OCI-LY7 (cell line): ENCODE data around the gene FOXL3. TPM values are rescaled to one million over a fixed set of nuclear protein-coding genes. Genes with fewer than 3 reads are reported as not detected.
"Not testable (repeated sequence)": the region's sequence is repeated elsewhere in the genome, so short reads cannot be mapped to it uniquely, and the experiment has no call there.

Experiments used
- BruUV-seq: library from RNA; stranded (reverse); fragments of 400-500 nt; replicated peaks from 2 replicates; lab custom pipeline; 2021; lab: Mats Ljungman, UMichigan
- CTCF ChIA-PET: fragments of 300-600 bp; sonication (Branson Sonifier 250); formaldehyde crosslinking; loops from one replicate; lab custom pipeline; 2022; ENCODE audit warnings: antibody characterized with exemption; ENCODE audit not compliant: unreplicated experiment; lab: Charles Lee
- POLR2A ChIA-PET: fragments of 300-600 bp; sonication (Branson Sonifier 250); formaldehyde crosslinking; loops from one replicate; lab custom pipeline; 2022; ENCODE audit warnings: antibody characterized with exemption; lab: Charles Lee
- DNase-seq: peaks from one replicate; pipeline ENCODE4 v3.0.0-alpha.2; 2015; ENCODE audit warnings: low spot score
- H2AFZ ChIP-seq: fragments of 200-600 bp; sonication (generic), shearing (Covaris generic); 2 replicates; pipeline ENCODE4 v1.6.1; 2014; ENCODE audit warnings: mild to moderate bottlenecking, antibody characterized with exemption, low read length, moderate library complexity
- H3K27ac ChIP-seq: fragments of 200-600 bp; sonication (generic); 2 replicates; pipeline ENCODE4 v1.5.1; 2014; ENCODE audit warnings: mixed run types, low read depth, mild to moderate bottlenecking, moderate library complexity, low read length, inconsistent platforms; ENCODE audit not compliant: poor library complexity, severe bottlenecking
- H3K36me3 ChIP-seq: fragments of 200-600 bp; sonication (generic); 2 replicates; pipeline ENCODE4 v1.6.1; 2014; ENCODE audit warnings: mild to moderate bottlenecking, antibody characterized with exemption, low read length, moderate library complexity, mixed read lengths; ENCODE audit not compliant: insufficient read depth
- H3K4me1 ChIP-seq: fragments of 200-600 bp; sonication (generic); 2 replicates; pipeline ENCODE4 v1.5.1; 2014; ENCODE audit warnings: mild to moderate bottlenecking, low read length; ENCODE audit not compliant: insufficient read depth, poor library complexity, severe bottlenecking
- H3K4me2 ChIP-seq: fragments of 200-600 bp; sonication (generic); 2 replicates; pipeline ENCODE4 v1.6.1; 2014; ENCODE audit warnings: mild to moderate bottlenecking, low read length
- H3K4me3 ChIP-seq: fragments of 200-600 bp; sonication (generic); 2 replicates; pipeline ENCODE4 v1.5.1; 2014; ENCODE audit warnings: mild to moderate bottlenecking, low read depth, low read length; ENCODE audit not compliant: poor library complexity, severe bottlenecking
- H3K79me2 ChIP-seq: fragments of 200-600 bp; sonication (generic); 2 replicates; pipeline ENCODE4 v1.6.1; 2016; ENCODE audit warnings: low read depth, mild to moderate bottlenecking, low read length, moderate library complexity, mixed read lengths; ENCODE audit not compliant: insufficient read depth
- H3K9me2 ChIP-seq: fragments of 200-600 bp; sonication (generic); 2 replicates; pipeline ENCODE4 v1.6.1; 2016; ENCODE audit warnings: mild to moderate bottlenecking, low read length, mixed read lengths; ENCODE audit not compliant: insufficient read depth
- H3K9me3 ChIP-seq: fragments of 200-600 bp; sonication (generic); 2 replicates; pipeline ENCODE4 v1.6.1; 2014; ENCODE audit warnings: mild to moderate bottlenecking, mixed run types, low read length, mixed read lengths
- H4K20me1 ChIP-seq: fragments of 200-600 bp; sonication (generic); 2 replicates; pipeline ENCODE4 v1.6.1; 2014; ENCODE audit warnings: mild to moderate bottlenecking, antibody characterized with exemption, low read length, moderate library complexity, mixed read lengths; ENCODE audit not compliant: insufficient read depth
- EZH2phosphoT487 ChIP-seq: fragments of 200-600 bp; sonication (generic); IDR thresholded peaks from 2 replicates; pipeline ENCODE4 v1.6.1; 2018; ENCODE audit warnings: low read depth, borderline replicate concordance, mild to moderate bottlenecking, mixed run types, antibody characterized with exemption, low read length, moderate library complexity, mixed read lengths
- intact Hi-C: fragments of 100-400 bp; cut with micrococcal nuclease; formaldehyde crosslinking; loops from one replicate; pipeline ENCODE4 v1.10.0; 2022; ENCODE audit not compliant: unreplicated experiment
- total RNA-seq, 2 experiments: library from RNA; depleted of rRNA in 1 of 2; stranded (reverse); fragments of >200 nt in 1 of 2; shearing (Covaris generic) in 1 of 2; gene quantifications; 2 replicates each; pipeline ENCODE4 v1.2.3, GENCODE V29; 2014 to 2022
- TF ChIP-seq, protein P1 (sequence below): fragments of 200-600 bp; sonication (generic); conservative IDR thresholded peaks from 2 replicates; pipeline ENCODE4 v1.5.1; 2014; ENCODE audit warnings: mild to moderate bottlenecking, antibody characterized with exemption, low read length, moderate library complexity, mixed read lengths

The FOXL3 gene
- total RNA-seq, 2 experiments from 2014 or later, result not detected

DNA sequence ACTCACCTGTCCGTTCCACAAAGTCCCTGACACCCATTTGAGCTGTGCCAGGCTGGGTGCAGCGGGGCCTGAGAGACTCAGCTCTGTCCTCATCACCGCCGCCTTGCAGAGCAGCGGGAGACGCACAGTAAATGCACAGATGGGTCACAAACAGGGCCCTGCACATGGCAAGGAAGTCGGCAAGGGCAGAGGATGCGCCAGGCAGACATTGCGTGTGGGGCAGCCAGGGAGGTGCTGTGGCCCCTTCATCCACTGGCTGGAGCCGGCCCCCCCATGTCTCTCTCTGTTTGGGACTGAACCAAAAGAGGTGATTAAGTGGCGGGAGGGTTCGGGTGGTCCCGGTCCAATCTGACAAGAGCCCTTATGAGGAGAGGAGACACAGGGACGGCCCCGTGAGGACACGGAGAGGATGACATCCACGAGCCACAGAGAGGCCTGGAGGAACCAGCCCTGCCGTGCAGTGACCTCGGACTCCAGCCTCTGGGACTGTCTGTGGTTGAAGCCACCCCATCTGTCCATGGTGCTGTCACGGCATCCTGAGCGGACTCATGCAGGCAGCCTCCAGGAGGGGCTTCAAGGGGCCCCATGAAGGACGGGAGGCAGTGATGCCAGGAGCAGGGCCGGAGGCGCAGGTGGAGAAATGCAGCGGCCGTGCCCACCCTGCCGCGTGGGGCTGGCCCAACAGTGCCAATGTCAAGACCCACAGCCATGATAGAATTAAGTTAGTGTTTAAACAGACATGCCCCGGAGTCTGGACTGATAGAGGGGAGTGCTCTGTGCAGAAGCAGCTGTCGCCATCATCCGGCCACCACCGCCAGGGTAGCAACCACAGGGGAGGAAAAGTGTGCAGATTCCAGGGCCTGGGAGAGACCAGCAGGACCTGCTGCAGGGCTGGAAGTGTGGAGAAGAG, 28.4 kb upstream of the FOXL3 start:
- H3K36me3 ChIP-seq, result peaks cover 4% of the 10 kb centered on the region; the same call in 1 of the 2 replicates
- H3K4me3 ChIP-seq, result no peak overlapping the region
- peaks cover 25% of the 10 kb centered on the region for H3K9me3 ChIP-seq
- no peak overlapping the region for H3K27ac ChIP-seq
- H3K4me1 ChIP-seq, result no peaks in the 10 kb centered on the region
- H2AFZ ChIP-seq, result no peak overlapping the region
- TF ChIP-seq EZH2phosphoT487, result no peak
- TF ChIP-seq, protein P1, sequence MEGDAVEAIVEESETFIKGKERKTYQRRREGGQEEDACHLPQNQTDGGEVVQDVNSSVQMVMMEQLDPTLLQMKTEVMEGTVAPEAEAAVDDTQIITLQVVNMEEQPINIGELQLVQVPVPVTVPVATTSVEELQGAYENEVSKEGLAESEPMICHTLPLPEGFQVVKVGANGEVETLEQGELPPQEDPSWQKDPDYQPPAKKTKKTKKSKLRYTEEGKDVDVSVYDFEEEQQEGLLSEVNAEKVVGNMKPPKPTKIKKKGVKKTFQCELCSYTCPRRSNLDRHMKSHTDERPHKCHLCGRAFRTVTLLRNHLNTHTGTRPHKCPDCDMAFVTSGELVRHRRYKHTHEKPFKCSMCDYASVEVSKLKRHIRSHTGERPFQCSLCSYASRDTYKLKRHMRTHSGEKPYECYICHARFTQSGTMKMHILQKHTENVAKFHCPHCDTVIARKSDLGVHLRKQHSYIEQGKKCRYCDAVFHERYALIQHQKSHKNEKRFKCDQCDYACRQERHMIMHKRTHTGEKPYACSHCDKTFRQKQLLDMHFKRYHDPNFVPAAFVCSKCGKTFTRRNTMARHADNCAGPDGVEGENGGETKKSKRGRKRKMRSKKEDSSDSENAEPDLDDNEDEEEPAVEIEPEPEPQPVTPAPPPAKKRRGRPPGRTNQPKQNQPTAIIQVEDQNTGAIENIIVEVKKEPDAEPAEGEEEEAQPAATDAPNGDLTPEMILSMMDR, result no peak
- H3K4me2 ChIP-seq, result no peak overlapping the region
- no peaks in the 10 kb centered on the region for H3K9me2 ChIP-seq
- ChIA-PET POLR2A (no interaction called here), CTCF (no interaction called here)
- DNase-seq, result no peak
- no peaks in the 10 kb centered on the region for H3K79me2 ChIP-seq
- no TSS peak for BruUV-seq
- intact Hi-C loops, result no loop called here
- no peaks in the 10 kb centered on the region for H4K20me1 ChIP-seq

DNA sequence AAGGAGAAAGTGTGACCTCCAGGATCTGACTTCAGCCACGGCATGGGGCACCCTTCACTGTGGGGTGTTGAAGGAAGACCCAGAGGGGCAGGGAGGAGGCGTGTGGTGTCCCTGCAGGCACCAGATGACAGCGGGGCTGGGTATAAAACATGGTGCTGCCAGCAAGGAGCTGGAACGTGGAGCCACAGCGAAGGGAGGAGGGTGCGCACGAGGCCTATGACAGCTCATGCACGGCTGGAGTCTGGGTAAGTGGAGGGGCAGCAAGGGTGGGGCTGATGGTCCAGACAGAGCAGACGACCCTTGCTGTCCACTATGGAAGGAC, 27.8 kb upstream of the FOXL3 start:
- H3K9me2 ChIP-seq, result no peaks in the 10 kb centered on the region
- H3K27ac ChIP-seq, result no peak overlapping the region
- H3K4me2 ChIP-seq, result no peak overlapping the region
- peaks cover 4% of the 10 kb centered on the region; the same call in 1 of the 2 replicates for H3K36me3 ChIP-seq
- H2AFZ ChIP-seq, result no peak overlapping the region
- no peak overlapping the region for H3K4me3 ChIP-seq
- ChIA-PET POLR2A (no interaction called here), CTCF (no interaction called here)
- peaks cover 25% of the 10 kb centered on the region for H3K9me3 ChIP-seq
- H3K4me1 ChIP-seq, result no peaks in the 10 kb centered on the region
- no TSS peak for BruUV-seq
- DNase-seq, result no peak
- TF ChIP-seq, protein P1, result no peak
- H4K20me1 ChIP-seq, result no peaks in the 10 kb centered on the region
- H3K79me2 ChIP-seq, result no peaks in the 10 kb centered on the region
- intact Hi-C loops, result no loop called here

DNA sequence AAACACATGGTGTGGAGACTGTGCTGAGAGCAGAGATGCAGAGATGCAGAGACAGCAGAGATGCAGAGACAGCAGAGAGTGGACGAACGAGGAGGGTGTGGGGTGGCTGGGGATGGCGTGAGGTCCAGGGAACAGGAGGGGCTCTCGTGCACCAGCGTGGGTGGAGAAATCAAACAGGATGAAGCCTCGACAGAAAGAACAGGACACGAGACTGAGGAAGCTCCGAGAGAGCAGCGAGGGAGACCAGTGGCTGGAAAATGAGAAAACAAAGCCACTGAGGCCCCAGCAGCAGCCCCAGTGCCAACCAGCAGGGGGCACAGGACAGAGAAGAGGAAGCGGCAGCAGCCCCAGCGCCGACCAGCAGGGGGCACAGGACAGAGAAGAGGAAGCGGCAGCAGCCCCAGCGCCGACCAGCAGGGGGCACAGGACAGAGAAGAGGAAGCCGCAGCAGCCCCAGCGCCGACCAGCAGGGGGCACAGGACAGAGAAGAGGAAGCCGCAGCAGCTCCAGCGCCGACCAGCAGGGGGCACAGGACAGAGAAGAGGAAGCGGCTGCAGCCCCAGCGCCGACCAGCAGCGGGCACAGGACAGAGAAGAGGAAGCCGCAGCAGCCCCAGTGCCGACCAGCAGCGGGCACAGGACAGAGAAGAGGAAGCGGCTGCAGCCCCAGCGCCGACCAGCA, 27.2 kb upstream of the FOXL3 start:
- H3K79me2 ChIP-seq, H3K9me2 ChIP-seq, H4K20me1 ChIP-seq, H3K4me2 ChIP-seq, H3K4me1 ChIP-seq, DNase-seq, H3K4me3 ChIP-seq, BruUV-seq, H3K27ac ChIP-seq, H3K36me3 ChIP-seq, POLR2A ChIA-PET, intact Hi-C loops, H2AFZ ChIP-seq: not testable (repeated sequence)
- peaks cover 25% of the 10 kb centered on the region for H3K9me3 ChIP-seq
- TF ChIP-seq, protein P1, result peak; percentile 61; the same call in 1 of the 2 replicates
- CTCF ChIA-PET, result interaction anchor here (0.6 kb wide), 1 partner anchor 371 kb away, joined by 3 read pairs; no protein-coding TSS in a partner anchor
